Activated CD4-positive, CD25-positive, alpha-beta regulatory T cell treated with anti-CD3 and anti-CD28 coated beads, Interleukin-2, amount 50 U/mL, for 24 hours (primary cell): ENCODE data around the gene SNHG17.
"Not testable (repeated sequence)": the region's sequence is repeated elsewhere in the genome, so short reads cannot be mapped to it uniquely, and the experiment has no call there.

Source experiments
- ATAC-seq, 2 donors: fragments of 150-1000 bp; cut with Tn5 transposase; one replicate each; pipeline ENCODE4 v1.10.0; 2021; ENCODE audit warnings: mild to moderate bottlenecking in 1 of 2, moderate library complexity in 1 of 2

Gene SNHG17

DNA sequence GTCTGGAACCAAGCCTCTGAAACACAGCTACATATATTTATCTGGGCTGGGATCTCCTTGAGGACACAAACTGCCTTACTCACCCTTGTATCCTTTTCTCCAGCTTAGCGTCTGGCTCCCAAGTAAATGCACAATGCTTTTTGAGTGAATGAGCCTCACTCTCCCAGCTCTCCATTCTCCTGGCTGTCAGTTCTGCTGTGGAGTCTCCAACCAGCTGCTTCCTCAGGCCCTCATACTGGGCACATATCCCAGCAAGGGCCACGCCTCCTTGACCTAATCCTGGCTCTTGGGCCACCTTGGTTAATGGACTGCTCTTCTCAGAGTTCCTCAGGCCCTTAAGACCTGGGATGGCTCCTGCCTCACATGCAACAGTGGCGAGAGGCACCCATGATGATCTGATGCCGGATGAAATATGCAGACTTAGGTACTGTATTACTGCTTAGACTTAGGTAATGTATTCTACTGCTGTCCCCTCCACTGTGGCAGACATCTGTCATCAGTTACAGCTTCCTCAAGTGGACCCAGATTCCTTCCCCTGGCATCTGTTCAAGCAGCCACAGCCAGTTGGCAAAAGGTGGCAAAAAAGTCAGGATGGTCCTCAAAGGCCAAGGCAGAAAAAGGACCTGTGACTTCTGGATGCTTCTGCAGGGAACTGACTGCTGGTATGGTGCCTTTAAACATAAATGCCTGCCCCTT lies 16.5 kb downstream of the SNHG17 start:
- ATAC-seq, result peak in 1 of 2 donors; percentile 26

DNA sequence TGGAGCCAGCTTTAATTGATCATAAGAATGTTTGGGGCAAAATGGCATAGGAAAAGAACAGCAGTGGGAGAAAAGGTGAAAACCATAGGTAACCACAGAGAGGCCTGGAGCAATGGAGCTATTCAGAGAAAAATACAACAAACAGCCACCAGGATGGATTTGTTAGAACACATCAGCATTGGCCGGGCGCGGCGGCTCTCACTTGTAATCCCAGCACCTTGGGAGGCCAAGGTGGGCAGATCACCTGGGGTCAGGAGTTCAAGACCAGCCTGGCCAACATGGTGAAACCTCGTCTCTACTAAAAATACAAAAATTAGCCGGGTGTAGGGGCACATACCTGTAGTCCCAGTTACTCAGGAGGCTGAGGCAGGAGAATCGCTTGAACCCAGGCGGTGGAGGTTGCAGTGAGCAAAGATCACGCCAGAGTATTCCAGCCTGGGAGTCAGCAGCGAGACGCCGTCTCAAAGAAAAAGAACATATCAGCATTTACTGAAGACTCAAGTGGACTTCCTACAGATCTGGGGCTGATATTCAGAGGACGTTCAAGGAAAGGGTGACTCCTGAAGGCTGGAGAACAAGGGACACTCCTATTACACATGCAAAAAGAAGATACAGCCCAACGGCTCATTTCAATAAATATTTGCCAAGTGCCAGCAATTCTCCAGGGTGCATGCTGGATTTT lies 20.2 kb downstream of the SNHG17 start:
- no peak for ATAC-seq

DNA sequence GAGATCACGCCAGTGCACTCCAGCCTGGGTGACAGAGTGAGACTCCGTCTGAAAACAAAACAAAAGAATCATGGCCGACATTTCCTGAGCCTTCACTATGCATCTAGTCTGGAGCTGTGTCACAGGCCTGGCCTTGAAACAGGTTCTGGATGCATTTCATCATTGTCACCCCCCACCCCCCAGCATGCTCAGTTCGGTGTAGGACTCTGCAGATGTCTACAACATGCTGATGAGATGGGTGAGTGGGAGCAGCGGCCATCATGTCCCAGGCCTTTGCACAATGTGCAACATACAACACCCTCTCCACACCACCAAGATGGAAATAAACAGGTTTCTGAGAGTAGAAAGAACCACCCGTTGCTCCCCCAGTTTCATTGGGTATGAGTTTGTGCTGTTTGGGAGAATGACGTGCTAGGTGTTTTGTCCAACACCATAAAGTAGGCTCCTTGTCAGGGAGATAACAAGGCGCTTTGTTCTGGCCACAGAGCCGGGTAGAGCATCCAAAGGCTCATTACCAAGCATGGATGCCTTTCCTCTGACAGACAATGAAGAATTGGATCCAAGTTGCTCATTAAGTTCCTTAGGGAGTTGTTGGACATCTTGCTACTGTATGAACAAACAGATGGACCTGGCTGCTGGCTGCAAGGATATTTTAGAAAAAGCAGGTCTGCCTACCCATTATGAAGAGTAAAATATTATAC lies 22.1 kb downstream of the SNHG17 start:
- ATAC-seq, result no peak

DNA sequence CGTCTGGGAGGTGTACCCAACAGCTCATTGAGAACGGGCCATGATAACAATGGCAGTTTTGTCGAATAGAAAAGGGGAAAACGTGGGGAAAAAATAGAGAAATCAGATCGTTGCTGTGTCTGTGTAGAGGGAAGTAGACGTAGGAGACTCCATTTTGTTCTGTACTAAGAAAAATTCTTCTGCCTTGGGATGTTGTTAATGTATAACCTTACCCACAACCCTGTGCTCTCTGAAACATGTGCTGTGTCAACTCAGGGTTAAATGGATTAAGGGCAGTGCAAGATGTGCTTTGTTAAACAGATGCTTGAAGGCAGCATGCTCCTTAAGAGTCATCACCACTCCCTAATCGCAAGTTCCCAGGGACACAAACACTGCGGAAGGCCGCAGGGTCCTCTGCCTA lies 27.3 kb downstream of the SNHG17 start:
- ATAC-seq, result not testable (repeated sequence)

DNA sequence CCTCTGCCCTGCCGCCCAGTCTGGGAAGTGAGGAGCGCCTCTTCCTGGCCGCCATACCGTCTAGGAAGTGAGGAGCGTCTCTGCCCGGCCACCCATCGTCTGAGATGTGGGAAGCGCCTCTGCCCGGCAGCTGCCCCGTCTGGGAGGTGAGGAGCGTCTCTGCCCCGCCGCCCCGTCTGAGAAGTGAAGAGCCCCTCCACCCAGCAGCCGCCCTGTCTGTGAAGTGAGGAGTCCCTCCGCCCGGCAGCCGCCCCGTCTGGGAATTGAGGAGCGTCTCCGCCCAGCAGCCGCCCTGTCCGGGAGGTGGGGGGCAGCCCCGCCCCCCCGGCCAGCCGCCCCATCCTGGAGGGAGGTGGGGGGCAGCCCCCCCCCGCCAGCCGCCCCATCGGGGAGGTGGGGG lies 27.8 kb downstream of the SNHG17 start:
- no peak for ATAC-seq

DNA sequence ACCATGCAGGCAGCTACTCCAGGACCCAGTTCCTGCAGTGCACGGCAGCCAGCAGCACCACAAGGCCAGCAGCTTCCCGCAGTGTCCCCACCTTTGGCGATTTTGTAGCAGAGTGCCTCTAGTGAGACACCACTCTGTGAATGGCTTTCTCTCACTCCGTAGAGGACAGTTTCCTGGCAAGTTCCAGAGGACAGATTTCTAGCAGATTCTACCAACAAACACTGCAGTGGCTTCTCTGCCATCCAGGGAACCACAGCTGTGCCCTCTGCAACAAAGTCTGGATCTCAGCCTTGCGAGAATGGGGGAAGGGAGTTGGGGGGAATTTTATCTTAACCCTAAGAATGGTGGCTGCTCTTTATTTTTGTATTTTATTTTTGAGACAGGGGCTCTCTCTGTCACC lies 28.7 kb downstream of the SNHG17 start:
- ATAC-seq, result no peak

DNA sequence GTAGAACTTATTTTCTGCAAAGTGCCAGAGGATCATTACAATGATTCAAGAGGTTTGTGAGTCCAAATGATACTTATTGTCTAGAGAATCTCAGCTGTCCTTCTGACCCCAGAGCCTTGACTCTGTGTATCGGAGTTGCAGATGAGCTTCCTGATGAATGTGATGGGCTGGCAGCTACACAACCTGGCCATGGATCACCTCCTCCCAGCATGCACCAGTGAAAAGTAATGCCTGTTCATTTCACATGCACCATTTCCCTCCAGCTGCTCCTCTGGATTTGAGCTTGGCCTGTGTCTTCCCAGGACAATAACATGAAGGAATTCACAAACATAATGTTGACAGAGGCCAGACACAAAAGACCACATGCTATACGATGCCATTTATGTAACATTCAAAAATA lies 30.0 kb downstream of the SNHG17 start:
- ATAC-seq, result no peak

DNA sequence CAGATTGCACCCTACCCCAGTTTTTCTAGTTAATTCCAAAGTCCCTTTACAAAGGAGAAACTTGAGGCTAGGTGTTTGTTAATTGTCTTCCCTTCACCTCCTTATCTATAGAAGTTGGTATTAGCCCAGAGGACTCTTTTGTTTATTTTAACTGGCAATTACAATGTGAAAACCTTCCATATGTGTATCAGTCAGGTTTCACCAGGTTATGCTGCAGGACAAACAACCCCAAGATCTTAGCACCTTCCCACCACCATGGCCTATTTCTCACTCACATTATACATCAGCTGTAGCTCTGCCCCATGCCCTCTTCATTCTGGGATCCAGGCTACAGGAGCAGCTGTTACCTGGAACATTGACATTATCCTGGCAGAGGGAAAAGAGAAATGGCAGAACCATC lies 31.1 kb downstream of the SNHG17 start:
- no peak for ATAC-seq

DNA sequence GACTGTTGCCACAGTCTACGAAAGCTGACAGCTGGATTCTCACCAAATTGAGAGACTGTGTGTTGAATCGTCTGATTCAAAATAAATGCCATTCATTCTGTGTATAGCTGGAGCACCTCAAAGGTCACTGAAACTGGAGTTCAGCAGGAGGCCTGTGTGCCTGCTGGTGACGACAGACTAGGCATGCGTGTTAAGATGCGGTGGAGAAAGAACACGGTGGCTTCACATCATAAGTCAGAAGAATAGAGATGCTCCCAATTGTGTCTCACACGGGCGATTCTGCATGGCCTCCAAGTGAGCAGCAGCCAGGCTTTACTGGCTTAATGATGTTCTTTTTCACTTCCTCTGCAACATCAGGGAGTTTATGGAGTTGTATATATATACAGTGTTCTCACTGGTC lies 32.3 kb downstream of the SNHG17 start:
- ATAC-seq, result no peak

DNA sequence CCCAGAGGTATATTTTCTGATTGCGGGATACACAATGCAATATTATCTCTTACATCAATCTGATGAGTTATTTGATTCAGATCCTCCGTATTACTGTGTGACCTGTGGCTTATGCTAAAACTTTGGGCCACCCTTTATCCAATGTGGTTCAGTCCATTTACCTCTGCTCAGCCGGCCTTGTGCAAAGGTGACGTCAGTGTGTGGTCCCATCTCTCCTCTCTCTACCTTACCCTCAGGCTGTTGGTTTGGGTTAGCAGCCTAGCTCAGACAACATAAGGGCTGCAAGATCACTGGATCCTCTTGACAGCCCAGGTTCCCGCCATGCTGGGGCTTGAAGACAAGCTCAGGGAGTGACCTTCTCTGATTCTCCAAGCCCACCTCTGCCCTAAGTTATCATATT lies 33.0 kb downstream of the SNHG17 start:
- no peak for ATAC-seq

DNA sequence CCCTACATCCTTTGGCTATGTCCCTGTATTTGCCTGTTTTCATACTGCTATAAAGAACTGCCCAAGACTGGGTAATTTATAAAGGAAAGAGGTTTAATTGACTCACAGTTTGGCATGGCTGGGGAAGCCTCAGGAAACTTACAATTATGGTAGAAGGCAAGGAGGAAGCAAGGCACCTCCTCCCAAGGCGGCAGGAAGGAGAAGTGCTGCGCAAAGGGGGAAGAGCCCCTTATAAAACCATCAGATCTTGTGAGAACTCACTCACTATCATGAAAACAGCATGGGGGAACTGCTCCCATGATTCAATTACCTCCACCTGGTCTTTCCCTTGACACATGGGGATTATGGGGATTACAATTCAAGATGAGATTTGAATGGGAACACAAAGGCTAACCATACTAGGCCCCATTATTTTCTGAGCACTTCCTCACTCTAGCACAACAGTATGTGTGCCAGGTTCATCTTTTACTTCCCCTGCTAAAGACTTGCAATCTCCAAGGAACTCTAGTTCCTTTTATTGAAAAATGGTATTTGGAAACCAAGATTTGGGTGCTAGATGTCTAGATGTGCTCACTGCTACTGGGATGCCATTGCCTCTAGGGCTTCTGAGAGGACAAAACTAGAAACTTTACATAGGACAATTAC lies 39.3 kb downstream of the SNHG17 start:
- ATAC-seq, result not testable (repeated sequence)

DNA sequence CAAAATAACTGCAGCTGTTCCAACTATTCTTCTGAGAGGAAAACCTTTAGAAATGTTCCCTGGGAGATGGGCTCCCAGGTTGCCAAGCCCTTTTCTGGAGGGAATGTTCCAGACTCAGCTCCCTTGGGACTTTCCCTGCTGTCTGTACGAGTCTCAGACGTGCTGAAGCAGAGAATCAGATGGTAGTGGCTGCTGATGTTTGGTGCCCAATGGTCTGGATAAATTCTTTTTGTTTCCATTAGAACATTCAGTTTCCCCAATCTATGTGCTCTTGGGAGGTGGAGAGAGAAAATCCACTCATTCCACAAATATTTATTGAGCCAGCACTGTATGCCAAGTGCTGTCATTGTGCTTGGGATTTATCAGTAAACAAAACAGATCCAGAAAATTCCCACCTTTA lies 40.0 kb downstream of the SNHG17 start:
- no peak for ATAC-seq

DNA sequence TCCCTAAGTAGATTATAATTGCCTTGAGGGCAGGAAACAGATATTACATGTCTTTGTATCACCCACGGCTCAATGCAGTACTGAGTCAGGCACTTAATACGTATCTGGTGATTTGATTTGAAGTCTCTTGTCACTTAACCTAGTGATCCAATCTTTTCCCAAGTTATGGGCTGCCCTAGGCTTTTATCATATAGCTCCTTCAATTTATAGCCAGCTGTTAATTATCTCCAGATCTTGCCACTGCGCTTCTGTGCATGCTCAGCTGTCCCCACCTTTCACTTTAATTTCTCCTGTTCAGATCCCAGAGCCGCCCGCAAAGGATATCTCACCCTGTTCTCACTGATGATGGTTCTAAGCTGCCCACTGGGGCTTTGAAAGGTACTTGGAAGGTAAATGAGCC lies 41.9 kb downstream of the SNHG17 start:
- no peak for ATAC-seq

DNA sequence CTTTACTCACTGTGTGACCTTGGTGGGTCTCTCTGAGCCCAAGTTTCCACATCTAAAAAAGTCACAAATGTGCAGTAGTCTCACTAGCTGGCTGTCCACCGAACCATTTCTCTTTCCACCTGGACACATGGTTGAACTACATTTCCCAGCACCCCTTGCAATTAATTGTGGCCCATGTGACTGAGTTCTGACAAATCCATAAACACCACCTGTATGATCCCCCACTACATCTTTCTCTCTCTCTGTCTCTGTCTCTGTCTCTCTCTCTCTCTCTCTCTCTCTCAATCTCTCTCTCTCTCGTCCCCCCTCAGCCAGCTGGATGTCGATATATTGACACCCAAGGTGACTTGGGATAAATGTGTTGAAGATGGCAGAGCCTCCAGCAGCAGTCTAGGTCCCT lies 42.8 kb downstream of the SNHG17 start:
- no peak for ATAC-seq

DNA sequence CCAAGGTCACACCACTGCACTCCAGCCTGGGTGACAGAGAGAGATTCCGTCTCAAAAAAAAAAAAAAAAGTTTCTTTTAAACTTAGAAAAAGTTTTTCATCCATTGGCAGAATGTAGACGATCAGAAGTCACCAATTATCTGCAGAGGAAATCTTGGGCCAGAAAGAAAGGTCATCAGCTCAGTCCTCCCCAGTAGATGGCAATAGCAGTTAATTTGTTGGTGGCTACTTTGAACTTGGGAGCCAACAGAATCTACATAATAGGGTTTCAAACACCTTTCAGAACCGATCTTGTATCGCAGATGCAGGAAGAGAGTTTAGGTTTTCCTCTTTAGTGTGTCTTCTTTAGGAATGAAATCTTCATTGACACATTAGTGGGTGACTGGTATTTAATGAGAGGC lies 47.2 kb downstream of the SNHG17 start:
- ATAC-seq, result no peak

DNA sequence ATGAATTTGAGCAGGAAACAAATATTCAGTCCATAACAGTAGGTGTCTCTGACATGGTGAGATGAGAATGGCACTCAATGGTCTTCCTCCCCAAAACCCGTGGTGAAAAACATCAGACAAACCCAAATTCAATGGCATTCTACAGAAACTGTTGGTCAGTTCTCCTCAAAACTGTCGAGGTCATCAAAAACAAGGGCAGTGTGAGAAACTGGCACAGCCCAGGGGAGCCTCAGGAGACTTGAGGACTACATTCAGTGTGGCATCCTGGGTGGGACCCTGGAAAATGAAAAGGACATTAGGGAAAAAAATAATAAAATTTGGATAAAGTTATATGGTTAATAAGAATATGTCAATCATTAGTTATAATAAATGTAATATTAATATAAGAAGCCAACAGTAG lies 48.3 kb downstream of the SNHG17 start:
- no peak for ATAC-seq

DNA sequence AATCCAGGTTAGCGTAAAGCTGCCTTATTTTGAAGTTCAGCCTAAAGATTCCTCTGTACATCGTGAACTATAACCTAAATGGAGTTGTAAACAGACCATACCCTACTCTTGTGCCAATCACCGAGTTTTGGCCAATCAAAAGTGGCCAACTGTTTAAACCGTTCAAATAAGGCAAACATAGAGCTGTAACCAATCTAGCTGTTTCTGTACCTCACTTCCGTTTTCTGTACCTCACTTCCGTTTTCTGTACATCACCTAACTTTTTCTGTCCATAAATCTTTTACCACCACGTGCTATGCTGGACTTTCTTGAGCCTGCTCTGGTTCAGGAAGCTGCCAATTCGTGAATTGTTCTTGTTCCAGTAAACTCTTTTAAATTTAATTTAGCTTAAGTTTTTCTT lies 49.1 kb downstream of the SNHG17 start:
- ATAC-seq, result no peak

DNA sequence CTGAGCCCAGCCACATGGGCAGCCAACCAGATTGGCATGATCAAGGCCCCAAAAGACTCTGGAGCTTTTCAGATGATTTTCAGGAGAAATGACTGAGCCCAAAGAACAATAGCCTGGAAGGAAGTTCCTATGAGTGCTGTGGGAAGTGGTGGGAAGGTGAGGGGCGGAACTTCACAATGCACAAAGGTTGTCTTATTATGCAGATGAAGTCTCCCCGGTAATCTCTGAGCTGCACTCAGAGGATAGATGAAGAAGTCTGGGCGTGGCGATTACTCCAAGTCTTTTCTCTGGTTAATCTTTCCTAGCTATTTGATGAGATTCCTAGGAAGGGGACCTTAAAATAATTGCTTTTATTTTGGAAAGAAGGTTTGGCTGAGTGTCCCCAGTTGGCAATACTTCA lies 52.0 kb downstream of the SNHG17 start:
- no peak for ATAC-seq

DNA sequence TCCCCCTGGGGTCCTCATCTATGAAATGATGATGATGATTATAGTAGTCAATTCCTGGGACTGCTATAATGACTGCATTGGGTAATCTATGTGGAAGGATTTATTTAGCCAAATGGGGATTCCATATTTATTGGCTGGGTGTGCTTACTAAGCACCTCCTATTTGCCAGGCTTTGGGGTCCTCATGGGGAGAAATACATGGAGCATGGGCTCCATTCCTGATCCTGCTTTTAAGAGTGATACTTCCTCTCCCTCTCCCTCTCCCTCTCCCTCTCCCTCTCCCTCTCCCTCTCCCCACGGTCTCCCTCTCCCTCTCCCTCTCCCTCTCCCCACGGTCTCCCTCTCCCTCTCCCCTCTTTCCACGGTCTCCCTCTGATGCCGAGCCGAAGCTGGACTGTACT lies 57.3 kb downstream of the SNHG17 start:
- ATAC-seq, result not testable (repeated sequence)

DNA sequence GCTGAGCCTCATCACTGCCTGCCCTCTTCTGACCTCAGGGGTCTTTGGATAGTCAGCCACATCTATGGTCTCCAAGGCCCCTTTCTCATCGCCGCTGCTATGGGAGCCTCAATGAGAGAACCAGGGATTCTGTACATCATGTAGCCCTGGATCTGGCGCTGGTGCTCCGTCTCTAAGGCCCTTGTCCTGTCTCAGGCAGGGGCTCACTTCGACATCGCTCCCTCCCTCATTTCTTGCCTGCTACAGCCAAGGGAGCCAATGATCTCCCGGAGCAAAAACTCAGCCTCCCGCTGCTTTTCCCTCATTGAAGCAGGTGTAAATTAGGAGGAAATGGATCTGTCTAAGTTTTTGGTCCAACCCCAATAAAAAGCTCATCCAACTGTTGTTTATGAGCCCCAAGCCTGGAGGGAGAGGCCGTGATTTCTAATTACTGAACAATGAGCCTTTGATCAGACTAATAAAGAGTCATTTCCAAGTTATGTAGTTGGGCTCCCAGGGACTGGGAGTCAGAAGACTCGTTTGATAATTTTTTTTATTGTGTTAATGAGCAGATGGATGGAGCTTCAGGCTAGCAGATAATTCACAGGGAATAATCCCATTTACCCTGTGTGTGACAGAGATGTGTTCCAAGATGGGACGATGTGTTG lies 58.0 kb downstream of the SNHG17 start:
- ATAC-seq, result no peak

DNA sequence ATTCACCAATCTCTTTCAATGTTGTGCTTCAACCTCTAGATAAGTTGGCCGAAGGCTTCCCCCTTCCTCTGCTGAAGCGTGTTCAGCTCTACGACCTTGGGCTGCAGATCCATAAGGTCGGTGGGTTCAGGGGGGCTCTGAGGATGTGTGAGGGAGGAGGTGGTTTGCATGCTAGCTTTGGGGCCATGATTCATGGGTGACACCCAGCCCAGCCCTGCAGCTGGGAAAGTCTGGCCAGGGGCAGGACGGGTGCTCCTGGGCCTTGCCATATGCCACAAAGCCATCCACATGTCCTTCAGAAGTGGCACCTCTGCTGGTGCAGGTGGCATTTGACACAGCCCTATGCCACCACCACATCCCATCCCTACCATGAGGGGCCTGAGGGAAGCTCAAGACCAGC lies 61.2 kb downstream of the SNHG17 start:
- no peak for ATAC-seq

DNA sequence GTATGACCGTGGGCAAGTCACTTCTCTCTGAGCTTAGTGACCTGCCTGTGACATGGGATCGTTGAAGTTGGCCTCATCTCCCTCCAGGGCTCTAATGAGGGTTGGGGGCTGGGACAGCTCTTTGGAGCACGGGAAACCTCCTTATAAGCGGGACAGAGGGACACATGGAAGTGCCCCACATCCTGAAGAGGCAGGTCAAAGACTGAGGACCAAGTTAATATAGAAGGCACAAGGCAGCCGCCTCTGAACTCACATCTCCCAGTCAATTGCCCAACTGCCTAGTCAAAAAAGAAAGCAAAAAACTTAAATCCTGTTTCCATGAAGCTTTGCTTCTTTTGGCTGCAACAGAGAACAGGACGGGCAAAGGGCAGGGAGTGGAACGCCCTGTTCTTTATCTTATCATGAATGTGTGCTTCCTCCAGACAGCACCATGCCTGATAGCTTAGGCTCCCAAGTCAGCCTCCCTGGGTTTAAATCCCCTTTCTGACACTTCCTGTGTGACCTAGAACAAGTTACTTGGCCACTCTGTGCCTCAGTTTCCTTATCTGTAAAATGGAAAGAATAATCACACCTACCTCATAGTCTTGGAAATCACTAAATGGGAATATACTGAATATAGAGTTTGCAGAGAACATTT lies 61.8 kb downstream of the SNHG17 start:
- no peak for ATAC-seq

DNA sequence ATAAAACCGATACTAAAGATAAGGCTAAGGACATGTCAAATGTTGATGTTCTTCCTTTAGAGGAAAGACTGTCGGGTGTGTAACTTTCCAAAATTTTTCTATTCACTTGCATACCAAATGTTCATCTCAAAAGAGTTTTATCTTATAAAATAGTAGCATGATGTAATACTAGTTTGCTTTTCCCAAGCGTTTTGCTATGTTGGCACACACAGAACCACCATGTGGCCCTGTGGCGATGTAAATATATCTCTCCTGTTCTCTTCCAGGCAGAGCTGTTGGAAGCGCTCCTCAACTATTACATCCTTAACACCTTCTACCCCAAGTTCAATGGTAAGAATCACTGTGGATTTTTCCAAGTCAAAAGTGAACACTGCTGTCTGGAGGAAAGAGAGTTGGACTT lies 62.3 kb downstream of the SNHG17 start:
- ATAC-seq, result no peak
